HG03469 (cell line): ENCODE measurements around the gene RAB30.
A peak's percentile ranks its signal among the peaks of the same experiment; 100 is the strongest.

ENCODE experiments used
- ATAC-seq: cut with Tn5 transposase; IDR thresholded peaks from one replicate; pipeline ENCODE4 v1.9.1; 2021; ENCODE audit warnings: mild to moderate bottlenecking, moderate library complexity, moderate number of reproducible peaks; ENCODE audit not compliant: unreplicated experiment

RAB30 gene

DNA sequence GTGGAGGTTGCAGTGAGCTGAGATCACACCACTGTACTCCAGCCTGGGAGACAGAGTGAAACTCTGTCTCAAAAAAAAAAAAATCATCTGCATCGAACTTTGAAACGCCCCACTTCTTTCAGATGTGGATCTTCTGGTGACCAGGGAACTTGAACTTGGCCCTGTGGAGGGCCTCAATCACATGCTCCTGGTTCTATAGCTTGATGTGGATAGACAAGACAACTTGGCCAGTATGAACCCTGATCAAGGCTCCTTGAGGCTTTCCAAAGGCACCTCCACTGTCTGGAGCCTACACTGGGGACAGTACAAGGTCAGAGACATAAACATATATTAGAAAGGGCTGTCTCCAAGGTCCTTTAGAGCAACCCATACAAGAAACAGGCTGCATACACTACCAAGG is 30.6 kb downstream of the RAB30 start:
- ATAC-seq: no peak

DNA sequence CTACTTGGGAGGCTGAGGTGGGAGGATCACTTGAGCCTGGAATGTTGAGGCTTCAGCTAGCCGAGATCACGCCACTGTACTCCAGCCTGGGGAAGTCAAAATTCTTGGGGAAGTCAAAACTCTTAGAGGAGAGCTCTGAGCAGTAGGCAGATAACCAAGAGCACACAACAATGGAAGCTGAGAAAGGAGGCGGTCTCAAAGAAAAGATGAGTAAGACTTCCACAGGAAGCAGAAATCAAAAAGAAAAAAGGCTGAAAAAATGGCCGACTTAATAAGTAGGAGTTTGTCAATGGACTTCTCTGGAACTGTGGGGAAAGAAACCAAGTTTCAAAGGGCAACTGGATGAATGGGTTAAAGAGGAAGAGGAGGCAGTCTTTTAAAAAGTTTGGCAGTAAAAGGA is 32.1 kb downstream of the RAB30 start:
- no peak for ATAC-seq

DNA sequence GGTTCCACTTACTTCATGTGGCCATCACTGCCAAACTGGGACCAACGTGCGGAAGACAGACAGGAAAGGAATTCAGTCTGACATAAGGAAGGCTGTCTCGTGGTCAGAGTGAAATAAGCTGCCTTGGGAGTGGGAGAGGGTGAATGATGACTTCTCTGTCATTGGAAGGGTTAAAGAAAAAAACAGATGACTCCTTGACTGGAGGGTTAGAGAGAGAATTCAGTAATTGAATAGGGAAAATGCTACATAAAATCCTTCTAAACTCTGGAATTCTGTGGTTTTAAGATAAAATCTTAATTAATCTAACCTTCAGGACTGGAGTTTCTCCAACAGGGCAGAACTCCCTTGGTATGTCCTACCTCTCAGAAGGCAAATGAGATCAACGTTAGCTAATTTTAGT is 33.8 kb downstream of the RAB30 start:
- no peak for ATAC-seq

DNA sequence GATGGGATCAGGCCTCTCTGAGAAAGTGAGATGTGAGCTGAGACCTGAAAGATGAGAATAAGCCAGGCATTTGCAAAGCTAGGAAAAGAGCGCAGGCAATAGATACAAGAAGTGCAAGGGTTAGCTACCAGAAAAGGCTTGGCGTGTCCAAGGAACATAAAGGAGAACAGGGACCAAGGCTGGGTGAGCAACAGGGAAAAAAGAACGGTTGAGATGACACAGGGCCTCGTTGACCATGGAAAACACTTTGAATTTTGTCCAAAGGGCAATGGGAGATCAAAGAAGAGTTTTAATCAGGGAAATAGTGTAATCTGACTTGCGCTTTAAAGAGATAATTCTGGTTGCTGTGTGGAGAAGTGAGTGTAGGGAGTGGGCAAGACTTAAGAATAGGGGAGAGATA is 35.0 kb downstream of the RAB30 start:
- ATAC-seq: no peak

DNA sequence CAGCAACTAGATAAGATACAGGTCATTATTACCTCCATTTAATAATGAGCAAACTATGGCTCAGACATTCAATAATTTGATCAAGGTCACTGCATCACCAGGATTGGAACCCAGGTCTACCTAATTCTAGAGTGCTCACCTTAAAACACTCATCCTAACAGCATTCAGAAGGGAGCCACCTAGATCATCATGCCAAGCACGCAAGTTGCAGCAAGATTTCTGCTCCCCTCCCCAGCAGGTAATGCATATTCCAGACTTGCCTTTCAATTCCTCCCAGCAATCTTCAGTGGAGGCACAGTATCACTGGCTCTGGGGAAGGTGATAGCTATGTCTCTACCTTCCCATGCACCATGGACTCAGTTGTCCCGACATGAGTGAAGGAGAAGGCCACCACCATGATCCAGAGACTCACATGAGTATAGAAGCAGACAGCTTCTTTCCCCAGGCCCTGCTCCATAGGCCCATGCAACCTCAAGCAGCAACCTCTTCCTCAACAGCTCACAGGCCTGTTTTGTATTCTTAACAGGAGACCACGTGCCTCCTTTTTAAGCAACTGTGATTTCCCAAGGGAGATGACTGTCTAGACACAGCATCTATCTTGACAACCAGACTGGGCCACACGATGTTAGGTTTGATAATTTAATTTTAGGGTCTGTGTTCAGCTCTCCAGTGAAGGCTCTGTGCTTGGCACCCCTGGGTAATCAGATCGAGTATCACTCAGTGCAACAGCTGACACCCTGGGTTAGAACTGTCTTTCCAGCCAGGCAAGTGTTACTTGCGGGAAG is 36.4 kb downstream of the RAB30 start:
- peak; percentile 51 for ATAC-seq

DNA sequence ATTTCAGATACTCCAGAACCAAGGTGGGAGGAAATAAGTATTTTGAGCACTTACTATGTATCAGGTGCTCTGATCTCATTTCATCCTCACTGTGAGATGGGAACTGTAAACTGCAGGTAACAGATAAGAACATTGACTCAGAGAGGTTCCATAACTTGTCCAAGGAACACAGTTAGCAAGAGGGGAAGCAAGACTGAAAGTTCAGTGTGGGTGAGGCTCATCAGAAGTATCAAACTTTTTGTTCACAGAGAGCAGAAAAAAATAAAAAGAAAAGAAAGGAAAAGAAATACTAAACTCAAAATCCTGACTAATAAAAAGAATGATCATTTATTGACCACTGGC is 37.1 kb downstream of the RAB30 start:
- no peak for ATAC-seq

DNA sequence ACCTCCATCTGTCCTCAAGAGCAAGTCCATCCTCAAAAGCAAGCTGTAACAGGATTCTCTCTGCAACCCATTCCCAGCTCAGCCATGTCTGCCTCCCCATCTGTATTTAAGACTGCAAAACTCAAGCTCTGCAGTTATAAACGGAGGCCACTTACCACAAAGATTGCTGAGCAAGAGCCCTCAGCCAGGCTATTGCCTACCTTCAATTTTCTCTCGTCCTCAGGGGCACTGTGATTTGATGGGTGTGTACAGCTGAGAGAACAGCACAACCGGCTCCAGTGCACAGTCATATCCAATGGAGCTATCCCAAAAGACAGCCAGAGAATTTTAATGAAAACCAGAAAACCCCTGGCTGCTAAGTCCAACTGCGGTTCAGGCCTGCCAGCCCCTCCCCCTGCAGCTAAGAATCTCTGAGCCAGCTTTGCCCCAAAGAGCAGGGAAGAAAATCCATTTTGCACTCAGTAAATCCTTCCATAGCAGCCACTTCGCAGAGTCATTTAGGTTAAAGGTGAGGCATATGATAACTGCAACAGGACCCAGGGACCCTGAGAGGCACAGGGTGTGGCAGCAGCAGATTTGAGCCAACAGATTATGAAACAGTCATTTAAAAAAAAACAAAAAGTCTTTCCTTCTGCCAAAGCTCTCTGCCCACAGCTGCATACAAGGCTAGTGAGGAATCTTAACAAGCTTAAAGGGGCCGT is 37.6 kb downstream of the RAB30 start:
- no peak for ATAC-seq

DNA sequence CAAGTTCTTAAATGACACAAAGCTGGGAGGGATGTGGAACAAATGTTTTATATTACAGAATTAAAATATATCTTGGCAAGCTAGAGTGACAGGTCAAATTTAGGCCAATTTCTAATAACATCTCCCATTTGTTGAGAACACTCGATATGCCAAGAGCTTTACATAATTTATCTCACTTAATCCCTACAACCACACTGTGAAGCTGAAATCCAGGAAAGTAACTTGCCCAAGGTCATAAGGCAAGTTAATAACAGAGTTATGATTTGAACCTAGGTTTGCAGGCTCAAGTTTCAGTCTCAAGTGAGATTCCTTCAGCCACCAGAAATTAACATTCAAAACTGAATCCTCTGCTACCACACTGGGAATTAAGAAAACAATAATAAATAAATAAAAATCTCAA is 38.3 kb downstream of the RAB30 start:
- ATAC-seq: no peak

DNA sequence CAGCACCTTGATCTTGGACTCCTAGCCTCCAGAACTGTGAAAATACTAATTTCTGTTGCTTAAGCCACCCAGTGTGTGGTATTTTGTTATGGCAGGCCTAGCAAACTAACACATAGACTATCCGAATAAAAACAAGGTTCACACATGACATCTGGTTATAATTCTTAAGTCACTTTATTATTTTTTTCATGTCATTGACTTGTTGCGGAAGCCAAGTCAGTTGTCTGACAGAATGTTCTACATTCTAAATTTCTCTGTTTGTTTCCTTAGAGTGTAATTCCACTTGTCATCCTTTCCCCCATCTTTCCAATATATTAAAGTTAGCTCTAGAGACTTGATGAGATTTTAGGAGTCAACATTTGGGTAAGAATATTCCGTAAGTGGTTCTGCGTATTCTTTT is 40.6 kb downstream of the RAB30 start:
- ATAC-seq: no peak

DNA sequence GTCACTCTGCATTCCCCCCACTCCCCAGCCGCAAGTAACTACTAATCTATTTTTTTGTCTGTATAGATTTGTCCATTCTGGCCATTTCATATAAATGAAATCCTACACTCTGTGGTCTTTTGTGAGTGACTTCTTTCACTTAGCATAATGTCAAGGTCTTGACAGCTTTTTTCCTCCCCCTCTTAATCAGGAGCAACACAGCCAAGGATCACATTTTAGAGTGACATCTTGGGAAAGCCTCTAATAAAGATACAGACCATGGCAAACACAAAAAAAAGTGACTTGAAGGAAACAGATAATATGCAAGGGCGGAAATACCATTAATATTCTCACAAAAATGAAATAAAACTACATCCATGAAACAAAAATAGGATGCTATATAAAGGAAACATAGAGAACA is 43.9 kb downstream of the RAB30 start:
- no peak for ATAC-seq

DNA sequence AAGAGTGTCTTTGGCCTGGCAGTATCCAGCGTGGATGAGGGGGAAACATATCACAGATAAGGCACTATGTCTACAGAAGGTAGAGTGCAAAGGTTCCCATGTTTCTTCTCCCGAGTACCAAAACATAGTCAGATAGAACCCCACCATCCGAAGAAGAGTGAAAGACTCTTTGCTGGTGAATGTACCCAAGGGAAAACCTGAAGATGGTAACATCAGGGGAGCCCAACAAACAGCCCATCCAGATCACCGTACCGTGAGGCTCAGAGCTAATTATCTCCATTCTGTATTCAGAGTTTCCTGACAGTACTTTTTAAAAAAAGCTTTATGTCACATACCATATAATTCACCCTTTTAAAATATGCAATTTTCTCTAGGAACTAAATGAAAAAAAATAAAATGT is 44.4 kb downstream of the RAB30 start:
- ATAC-seq: no peak

DNA sequence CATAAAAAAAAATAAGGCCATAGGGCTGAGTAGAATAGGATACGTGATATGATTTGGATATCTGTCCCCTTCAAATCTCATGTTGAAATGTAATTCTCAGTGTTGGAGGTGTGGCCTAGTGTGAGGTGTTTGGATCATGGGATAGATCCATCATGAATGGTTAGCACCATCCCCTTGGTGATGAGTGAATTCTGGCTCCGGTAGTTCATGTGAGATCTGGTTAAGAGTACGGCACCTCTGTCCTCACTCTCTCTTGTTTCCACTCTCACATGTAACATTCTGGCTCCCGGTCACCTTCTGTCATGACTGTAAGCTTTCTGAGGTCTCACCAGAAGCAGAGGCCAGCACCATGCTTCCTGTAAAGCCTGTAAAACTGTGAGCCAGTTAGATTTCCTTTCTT is 45.5 kb downstream of the RAB30 start:
- ATAC-seq: no peak

DNA sequence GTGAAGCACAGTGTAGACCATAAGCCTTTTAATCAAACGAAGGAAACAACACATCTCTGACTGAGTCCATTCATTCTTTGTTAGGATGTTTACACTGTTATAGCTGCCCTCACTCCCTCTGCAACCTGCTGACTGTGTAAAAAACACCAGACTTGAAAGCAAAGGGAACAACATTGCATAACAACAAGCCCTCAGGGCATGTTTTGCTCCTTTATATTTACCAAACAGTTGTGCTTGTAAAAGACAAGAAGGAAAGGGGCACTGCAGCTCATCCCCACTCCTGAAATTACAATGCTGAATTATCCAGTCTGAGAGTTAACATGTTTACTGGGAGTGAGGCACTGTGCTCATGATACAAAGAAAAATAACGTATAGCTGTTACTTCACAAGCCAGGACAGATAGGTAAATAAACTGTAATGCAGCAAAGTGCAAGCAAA is 46.4 kb downstream of the RAB30 start:
- ATAC-seq: no peak

DNA sequence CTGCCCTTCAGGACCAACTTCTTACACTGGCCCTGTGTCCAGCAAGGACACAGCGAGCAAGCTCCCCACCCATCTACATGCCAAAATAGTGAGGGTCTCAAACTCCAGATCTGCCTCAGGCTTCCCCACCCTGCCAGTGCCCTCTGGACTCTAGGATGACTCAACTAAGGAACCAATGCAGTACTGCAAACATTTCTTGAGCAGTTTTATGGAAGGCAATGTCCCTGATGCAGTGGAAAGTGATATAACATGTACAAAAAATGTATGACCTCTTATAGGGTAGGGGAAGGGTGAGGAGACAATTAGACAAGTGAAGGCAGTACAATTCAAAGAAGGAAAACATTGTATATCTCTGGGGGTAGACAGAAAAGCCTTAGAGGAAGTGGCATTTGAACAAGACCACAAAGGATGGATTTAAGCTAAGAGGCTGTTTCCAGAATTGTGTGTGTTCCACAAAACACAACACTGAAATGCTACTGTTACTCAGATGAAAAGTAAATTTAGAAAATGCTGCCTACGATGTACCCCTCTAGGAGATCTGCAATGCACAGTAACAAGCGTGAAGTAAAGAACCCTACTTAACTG is 47.3 kb downstream of the RAB30 start:
- ATAC-seq: no peak

DNA sequence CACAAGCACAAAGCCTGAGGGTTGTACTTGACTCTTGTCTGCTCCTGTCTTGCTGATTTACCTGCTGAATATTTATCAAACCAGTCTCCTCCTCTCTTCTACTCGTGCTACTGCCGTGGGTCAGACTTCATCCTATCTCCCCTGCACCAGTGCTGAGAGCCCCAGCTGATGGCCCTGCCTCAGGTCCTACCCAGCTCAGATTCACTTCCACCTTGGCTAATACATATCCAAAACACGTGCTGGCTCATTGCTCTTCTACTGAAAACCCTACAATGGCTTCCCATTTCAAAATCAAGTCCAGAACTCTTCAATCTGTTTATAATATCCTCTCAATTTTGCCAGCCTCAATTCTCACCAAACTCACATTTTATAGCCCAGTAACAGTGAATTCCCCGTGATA is 48.3 kb downstream of the RAB30 start:
- no peak for ATAC-seq

DNA sequence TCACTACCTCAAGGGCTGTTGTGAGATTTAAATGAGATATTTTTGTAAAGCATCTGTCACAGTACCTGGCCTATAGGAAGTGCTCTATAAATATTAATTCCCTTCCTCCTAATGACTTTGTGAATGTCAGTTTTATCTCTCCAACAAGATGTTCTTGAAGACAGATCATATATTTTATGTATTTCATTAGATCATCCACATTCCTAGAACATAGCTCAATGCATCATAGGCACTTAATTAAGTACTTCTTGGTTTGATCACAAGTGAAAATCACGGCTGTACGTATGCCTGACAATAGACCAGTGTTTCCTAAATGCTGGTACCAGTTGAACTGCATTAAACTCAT is 49.9 kb downstream of the RAB30 start:
- ATAC-seq: no peak

DNA sequence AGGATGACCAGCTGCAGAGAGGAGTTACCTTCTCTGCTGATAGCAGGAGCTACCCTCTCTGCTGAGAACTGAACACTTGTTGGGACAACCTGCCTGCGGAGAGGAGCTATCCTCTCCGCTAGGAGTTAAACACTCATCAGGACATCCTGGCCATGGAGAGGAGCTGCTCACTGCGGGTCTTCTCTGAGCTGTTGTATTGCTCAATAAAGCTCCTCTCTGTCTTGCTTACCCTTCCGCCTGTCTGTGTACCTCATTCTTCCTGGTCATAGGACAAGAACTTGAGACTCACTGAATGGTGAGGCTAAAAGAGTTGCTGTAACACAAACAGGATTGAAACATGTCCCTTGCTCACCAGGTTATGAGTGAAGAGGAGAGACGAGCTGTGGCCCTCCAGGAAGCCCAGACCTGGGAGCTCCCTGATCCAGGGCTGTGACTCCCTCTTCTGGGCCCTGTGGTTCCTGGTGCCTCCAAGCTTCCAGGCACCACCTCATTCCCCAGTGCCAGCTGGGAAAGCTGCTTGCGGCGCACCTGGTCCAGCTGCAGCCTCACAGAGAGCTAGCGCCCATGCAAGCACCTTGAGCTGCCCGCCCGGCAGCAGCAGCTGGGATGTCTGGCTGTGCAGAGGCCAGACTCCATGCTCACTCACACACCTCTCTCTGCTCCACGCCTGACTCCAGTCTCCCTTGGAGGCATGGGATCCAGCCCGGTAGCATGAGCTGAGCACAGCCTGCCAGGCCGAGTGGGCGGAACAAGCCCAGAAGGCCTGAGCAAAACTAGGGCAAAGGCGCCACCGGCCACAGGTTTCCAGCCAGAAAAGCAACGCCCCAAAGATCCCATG is 50.5 kb downstream of the RAB30 start:
- no peak for ATAC-seq

DNA sequence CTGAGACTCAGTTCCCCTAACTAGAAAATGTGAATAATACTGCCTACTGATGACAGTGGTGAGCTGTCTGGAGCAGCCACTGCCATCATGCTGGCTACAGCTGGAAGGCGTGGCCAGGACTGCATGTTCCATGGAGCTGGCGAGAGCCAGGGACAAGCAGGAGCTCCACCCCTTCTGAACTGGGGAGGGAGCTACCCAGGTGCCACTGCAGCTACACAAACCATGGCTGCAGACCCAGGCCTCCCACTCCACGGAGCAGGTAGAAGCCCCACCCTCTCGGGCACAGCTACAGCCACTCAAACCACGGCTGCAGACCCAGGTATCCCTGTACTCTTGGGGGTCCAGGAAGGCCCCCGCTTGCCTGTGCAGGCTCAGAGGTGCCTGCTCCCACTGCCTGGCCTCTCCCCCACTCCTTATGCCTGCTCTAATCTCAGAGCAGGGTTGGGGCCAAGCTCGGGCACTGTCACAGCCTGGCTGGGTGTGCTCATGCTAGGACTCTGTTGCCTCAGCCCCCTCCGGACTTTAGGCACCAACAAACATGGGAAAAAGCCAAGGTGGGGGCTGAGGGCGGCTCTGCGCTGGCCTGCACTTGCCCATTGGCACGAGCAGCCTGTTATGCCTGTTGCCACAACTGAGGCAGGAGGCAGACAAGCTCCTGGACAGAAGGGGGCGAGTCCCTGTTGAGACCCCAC is 51.7 kb downstream of the RAB30 start:
- no peak for ATAC-seq

DNA sequence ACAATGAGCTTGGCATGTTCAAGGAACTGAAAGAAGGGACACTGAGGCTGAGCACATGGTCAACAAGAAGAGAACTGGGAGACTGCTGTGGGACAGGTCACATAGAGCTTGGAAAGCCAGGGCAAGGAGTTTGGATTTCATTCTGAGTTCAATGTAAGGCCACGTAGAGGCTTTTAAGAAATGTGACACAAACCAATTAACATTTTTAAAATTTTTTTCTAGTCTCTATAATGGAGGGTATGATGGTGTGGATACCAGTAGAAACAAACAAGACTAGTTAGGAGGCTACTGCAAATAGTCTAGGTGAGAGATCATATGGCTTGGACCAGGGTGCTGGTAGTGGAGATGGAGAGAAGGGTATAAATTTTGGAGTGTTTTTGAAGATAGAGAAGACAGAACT is 56.7 kb downstream of the RAB30 start:
- no peak for ATAC-seq

DNA sequence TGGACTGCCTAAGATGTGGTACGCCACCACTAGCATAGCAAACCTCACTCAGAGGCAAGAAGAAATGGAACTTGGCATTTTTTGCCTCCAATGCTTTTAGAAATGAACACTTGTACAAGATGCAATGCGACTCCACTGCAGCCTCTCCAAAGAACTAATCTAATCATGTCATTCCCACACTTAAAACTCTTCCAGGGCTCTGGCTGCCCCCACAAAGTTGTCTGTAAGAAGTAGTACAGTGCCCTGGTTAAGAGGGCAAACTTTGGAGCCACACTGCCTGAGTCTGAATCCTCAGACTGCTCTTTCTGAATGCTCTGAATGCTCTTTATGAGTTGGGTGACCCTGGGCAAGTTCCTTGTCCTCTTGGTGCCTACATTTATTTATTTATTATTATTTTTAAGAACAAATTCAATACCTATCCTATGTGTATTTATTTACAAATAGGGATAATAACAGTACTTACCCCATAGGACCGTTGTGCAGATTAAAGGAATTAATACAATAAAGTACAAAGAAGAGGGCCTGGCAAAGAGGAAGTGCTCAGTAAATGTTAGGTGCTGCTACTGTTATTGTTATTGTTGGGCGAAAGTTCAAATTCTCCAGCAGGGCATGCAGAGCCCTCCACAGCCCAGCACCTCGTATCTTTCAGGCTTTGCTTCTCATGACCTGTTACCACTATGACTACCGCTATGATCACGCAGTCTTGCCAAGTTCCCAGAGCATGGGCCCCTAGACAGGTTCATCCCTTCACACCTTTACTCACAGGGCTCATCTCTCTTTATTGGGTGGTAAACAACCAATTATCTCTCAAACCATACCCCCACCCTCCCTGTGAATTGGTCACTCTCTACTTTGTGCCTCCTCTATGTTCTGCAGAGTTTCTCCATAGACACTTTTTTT is 59.3 kb downstream of the RAB30 start:
- no peak for ATAC-seq
